NB4 (cell line): ENCODE data around the gene KRTAP27-1.

Experiments
- POLR2A ChIP-seq: IDR thresholded peaks from 2 replicates; pipeline ENCODE4 v1.6.1; 2011; ENCODE audit warnings: mild to moderate bottlenecking; ENCODE audit not compliant: insufficient read length; ENCODE audit errors: extremely low read depth
- TF ChIP-seq, protein P1 (sequence below): IDR thresholded peaks from one replicate; pipeline ENCODE4 v1.5.1; 2012; ENCODE audit warnings: low read depth, low read length

DNA sequence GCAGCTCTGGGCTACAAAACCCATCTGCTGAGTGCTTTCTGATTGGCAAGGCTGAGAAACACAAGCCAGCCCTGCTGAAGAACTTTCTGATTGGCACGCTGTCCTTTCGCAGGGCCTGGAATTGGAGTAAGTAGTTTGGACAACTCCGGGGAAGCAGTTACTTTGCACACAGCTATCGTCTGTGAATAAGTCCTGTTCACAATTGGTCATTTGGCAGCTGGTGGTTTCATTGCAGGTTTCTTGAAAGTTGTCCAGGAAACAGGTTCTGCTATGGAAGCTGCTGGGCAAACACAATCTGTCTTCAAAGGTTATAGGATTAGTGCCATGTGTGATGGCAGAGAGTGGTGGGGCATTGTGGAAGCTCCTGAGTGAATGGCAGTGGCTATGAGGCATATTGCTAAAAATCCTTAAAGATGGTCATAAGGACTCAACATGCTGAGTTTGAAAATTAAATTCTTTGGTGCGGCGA, at the start of gene KRTAP27-1:
- TF ChIP-seq, protein P1, sequence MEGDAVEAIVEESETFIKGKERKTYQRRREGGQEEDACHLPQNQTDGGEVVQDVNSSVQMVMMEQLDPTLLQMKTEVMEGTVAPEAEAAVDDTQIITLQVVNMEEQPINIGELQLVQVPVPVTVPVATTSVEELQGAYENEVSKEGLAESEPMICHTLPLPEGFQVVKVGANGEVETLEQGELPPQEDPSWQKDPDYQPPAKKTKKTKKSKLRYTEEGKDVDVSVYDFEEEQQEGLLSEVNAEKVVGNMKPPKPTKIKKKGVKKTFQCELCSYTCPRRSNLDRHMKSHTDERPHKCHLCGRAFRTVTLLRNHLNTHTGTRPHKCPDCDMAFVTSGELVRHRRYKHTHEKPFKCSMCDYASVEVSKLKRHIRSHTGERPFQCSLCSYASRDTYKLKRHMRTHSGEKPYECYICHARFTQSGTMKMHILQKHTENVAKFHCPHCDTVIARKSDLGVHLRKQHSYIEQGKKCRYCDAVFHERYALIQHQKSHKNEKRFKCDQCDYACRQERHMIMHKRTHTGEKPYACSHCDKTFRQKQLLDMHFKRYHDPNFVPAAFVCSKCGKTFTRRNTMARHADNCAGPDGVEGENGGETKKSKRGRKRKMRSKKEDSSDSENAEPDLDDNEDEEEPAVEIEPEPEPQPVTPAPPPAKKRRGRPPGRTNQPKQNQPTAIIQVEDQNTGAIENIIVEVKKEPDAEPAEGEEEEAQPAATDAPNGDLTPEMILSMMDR, result no peak
- no peak for TF ChIP-seq POLR2A
